Fibroblast of skin of scalp (primary cell): ENCODE measurements around the gene CIPC.

ENCODE experiments used
- DNase-seq: peaks from one replicate; pipeline ENCODE4 v3.0.0-alpha.2; 2013

The CIPC gene

GRCh38 chr14:77155083-77155482 is 57.0 kb downstream of the CIPC start:
- no peak for DNase-seq

DNA sequence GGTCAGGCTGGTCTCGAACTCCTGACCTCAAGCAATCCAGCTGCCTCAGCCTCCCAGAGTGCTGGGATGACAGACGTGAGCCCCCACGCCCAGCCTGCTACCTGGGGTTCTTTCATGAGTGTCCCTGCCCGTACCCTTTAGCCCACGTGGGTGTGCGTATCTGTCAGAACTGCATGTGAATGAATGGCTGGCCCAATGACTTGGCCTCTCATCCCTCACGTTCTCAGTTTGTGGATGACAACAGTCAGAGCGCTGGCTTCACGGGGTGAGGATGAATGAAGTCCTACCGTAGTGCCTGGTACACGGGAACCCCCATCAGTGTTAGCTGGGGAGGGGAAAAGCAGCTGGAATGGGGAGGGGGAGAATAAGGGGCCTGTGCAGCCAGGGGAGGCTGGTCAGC is 59.7 kb downstream of the CIPC start:
- no peak for DNase-seq

GRCh38 chr14:77158175-77158881 is 60.3 kb downstream of the CIPC start:
- DNase-seq: peak; percentile 76

DNA sequence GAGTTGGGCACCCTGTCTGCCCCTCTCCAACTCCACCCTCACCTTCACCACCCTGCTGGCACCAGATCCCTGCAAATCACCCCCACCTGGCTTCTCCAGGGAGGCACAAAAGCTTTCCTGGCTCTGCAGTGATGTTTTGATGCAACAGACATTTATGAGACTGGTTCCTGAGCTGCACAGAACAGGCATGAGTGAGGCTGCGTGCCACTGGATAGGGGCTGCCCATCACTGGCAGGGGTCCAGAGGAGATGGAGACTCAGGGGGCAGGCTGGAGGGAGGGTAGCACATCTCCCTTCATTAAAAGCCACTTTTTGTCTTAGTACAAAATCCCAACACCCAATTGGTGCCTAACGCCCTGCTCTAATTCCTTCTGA is 60.8 kb downstream of the CIPC start:
- no peak for DNase-seq

DNA sequence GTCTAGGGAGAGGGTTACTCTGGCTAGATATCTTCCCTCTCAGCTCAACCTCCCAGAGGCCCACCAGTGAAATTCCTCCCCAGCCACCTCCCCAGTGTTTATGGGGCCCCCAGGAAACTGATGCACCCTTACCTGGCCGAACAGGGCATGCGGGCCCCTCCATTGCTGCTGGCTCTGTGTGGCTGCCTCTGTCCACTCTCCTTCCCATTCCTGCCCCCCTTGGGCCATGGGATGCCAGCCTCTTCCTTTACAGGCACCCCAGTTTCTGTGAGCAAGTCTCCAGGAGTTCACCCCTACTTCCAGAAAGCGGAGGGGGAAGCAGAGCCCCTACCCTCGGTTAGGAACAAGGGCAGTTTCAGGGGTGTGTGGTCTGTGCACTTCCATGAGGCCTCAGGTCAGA is 63.0 kb downstream of the CIPC start:
- no peak for DNase-seq
